CD4-positive, alpha-beta T cell treated with Interferon alpha-2 for 1 hour (primary cell): ENCODE measurements around the gene ZNF487.
"Not testable (repeated sequence)": the region's sequence is repeated elsewhere in the genome, so short reads cannot be mapped to it uniquely, and the experiment has no call there.

ENCODE experiments used
- DNase-seq, 2 donors: peaks; one replicate each; pipeline ENCODE4 v3.0.0-alpha.2; 2020 to 2022

ZNF487 gene

DNA sequence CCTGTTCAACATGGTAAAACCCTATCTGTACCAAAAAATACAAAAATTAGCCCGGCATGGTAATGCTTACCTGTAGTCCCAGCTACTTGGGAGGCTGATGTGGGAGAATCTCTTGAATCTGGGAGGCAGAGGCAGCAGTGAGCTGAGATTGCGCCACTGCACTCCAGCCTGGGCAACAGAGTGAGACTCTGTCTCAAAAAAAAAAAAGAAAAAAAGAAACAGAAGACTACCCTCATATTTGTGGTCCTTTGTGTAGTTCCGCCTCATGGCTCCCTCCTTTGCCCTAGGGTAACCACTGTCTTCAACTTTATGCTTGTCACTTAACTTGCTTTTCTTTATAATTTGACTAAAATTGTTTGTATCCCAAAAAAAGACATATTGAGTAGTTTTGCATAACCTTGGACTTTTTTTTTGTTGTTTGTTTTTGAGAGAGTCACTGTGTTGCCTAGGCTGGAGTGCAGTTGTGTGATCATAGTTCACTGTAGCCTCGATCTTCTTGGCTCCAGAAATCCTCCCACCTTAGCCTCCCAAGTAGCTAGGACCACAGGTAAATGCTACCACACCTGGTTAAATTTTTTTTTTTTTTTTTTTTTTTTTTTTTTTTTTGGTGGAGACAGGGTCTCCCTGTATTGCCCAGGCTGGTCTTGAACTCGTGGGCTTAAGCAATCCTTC is 3.7 kb downstream of the ZNF487 start:
- DNase-seq = no peak

DNA sequence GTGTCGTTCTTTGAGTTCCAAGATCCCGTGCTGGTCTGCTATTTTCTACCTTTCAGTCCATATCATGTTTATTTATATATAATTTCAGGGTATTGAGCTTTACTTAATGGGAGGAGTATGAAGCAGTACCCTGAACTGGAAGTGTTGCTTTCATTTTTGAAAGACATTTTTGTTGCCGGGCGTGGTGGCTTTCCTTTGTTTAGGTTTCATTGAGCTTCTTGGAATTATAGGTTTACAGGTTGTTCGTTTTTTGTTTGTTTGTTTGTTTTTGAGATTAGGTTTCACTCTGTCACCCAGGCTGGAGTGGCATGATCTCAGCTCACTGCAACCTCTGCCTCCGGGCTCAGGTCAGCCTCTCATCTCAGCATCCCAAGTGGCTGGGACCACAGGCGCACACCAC is 7.4 kb downstream of the ZNF487 start:
- no peak for DNase-seq

DNA sequence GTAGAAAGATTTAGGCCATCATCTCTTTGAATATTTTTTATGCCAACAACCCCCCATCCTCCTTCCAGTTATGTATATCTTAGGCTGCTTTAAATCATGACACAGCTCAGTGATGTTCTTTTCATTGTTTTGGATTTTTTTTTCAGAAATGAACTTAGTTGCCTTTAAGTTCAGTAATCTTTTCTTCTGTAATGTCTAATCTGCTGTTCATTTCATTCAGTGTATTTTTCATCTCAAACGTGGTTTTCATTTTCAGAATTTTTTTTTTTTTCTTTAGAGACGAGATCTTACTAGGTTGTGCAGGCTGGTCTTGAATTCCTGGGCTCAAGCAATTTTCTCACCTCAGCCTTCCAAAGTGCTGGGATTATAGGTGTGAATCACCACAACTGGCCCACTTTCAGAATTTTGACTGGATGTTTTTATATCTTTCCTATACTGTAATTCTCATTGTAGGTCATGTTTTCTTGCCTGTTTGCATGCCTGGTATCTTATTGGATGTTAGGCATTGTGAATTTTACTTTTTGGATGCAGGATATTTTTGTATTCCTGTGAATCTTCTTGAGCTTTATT is 8.1 kb downstream of the ZNF487 start:
- DNase-seq = no peak

DNA sequence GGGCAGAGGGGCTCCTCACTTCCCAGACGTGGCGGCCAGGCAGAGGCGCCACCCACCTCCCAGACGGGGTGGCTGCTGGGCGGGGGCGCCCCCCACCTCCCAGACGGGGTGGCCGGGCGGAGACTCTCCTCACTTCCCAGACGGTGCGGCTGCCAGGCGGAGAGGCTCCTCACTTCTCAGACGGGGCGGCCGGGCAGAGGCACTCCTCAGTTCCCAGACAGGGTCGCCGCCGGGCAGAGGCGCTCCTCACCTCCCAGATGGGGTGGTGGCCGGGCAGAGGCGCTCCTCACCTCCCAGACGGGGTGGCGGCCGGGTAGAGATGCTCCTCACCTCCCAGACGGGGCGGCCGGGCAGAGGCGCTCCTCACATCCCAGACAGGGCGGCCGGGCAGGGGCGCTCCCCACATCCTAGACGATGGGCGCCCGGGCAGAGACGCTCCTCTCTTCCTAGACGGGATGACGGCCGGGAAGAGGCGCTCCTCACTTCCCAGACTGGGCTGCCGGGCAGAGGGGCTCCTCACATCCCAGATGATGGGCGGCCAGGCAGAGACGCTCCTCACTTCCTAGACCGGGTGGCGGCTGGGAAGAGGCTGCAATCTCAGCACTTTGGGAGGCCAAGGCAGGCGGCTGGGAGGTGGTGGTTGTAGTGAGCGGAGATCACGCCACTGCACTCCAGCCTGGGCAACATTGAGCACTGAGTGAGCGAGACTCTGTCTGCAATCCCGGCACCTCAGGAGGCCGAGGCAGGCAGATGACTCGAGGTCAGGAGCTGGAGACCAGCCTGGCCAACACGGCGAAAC is 9.5 kb downstream of the ZNF487 start:
- DNase-seq = not testable (repeated sequence)

DNA sequence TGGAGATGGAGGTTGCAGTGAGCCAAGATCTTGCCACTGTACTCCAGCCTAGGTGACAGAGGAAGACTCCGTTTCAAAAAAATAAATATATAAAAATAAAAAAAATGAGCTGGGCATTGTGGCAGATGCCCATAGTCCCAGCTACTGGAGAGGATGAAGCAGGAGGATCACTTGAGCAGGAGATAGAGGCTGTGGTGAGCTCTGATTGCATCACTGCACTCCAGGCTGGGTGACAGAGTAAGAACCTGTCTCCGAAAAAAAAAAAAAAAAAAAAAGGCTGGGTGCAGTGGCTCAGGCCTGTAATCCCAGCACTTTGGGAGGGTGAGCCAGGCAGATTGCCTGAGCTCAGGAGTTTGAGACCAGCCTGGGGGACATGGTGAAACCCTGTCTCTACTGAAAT is 11.8 kb downstream of the ZNF487 start:
- no peak for DNase-seq

DNA sequence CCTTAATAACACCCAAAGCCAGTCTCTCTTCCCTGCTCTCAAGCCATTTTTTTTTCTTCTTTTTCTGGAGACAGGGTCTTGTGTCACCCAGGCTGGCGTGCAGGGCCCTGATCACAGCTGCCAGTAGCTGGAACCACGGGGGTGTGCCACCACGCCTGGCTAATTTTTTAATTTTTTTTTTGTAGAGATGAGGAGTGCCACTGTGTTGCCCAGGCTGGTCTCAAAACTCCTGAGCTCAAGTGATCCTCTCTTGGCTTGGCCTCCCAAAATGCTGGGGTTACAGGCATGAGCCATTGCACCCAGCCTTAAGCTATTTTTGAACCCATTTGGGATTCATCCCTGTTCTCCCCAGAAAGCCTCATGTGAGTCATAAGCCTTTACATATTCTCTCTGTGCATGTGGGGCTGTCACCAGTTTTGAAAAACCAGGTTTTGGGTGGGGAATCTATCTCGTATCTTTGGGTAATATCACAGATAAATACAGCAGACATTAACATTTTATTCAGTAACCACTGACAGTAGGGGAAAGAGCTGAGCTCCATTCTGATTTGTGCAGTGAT is 15.5 kb downstream of the ZNF487 start:
- no peak for DNase-seq

DNA sequence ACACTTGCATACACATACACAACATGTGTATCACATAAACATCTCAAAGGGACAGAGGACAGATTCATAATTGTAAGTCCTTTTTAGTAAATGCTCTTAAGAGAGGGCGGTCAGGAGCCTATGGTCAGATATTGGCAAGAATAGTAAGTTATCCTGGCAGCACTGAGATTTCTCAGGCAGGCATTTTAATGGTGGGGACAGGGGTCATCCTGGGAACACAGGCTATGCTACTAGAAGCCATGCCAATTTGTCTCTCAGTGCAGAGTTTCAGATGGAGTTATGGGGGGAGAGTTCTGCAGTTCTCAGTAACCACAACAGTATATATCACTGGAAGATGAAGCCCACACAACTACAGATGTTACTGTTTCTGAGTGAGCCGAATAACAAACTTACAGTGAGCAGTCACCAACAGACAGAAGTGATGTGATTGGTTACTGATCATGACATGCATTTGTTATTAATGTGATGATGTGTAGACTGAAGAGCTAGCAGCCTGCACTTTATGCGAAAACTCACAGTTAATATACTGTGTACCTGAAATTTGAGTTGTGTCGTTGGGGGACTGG is 16.4 kb downstream of the ZNF487 start:
- no peak for DNase-seq

DNA sequence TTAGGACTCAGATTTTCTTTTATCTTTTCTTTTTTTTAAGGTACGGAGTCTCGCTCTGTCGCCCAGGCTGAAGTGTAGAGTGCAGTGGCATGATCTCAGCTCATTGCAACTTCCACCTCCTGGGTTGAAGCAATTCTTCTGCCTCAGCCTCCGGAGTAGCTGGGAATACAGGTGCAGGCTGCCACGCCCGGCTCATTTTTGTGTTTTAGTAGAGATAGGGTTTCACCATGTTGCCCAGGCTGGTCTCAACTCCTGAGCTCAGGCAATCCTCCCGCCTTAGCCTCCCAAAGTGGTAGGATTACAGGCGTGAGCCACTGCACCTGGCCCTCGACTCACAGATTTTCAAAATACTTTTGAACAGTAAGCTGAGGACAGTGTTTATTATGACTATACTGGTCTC is 17.1 kb downstream of the ZNF487 start:
- DNase-seq = not testable (repeated sequence)

DNA sequence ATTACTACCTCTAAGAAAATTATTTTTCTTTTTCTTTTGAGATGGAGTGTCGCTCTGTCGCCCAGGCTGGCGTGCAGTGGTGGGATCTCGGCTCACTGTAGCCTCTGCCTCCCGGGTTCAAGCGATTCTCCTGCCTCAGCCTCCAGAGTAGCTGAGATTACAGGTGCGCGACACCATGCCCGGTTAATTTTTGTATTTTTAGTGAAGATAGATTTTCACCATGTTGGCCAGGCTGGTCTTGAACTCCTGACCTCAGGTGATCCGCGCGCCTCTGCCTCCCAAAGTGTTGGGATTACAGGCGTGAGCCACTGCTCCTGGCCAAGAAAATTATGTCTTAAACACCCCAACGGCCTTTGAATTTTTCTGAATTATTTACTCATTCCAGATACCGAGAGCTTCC is 19.6 kb downstream of the ZNF487 start:
- not testable (repeated sequence) for DNase-seq

DNA sequence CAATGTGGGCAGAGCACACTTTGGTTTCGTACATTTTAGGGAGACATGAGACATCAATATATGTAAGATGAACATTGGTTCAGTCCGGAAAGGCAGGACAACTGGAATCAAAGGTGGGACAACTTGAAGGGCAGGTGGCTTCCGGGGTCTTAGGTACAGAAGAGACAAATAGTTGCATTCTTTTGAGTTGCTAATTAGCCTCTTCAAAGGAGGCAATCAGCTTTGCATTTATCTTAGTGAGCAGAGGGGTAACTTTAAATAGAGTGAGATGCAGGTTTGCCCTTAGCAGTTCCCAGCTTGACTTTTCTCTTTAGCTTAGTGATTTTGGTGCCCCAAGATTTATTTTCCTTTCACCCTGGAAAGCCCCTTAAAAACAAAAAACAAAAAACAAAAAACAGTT is 21.3 kb downstream of the ZNF487 start:
- DNase-seq = no peak

DNA sequence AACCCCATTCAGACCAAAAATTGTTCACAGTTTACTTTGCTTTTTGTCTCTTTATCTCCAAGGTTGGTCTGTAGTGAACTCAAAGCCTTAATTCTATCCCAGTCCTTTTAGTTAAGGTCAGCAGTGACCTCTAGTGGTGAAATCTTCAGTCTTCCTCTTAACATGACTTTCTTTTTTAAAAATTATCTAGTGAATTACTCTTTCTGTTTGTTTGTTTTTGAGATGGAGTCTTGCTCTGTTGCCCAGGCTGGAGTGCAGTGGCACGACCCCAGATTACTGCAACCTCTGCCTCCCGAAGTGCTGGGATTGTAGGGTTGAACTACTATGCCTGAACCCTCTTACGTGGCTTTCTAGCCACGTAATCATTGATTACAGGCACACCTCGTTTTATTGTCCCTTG is 25.0 kb downstream of the ZNF487 start:
- DNase-seq = peak in 1 of 2 donors; percentile 83

DNA sequence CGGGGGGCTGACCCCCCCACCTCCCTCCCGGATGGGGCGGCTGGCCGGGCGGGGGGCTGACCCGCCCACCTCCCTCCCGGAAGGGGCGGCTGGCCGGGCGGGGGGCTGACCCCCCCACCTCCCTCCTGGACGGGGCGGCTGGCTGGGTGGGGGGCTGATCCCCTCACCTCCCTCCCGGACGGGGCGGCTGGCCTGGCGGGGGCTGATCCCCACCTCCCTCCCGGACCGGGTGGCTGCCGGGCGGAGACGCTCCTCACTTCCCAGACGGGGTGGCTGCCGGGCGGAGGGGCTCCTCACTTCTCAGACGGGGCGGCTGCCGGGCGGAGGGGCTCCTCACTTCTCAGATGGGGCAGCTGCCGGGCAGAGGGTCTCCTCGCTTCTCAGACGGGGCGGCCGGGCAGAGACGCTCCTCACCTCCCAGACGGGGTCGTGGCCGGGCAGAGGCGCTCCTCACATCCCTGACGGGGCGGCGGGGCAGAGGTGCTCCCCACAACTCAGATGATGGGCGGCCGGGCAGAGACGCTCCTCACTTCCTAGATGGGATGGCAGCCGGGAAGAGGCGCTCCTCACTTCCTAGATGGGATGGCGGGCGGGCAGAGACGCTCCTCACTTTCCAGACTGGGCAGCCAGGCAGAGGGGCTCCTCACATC is 28.3 kb downstream of the ZNF487 start:
- DNase-seq = not testable (repeated sequence)

DNA sequence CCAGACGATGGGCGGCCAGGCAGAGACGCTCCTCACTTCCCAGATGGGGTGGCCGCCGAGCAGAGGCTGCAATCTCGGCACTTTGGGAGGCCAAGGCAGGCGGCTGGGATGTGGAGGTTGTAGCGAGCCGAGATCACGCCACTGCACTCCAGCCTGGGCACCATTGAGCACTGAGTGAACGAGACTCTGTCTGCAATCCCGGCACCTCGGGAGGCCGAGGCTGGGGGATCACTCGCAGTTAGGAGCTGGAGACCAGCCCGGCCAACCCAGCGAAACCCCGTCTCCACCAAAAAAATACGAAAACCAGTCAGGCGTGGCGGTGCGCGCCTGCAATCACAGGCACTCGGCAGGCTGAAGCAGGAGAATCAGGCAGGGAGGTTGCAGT is 28.8 kb downstream of the ZNF487 start:
- DNase-seq = not testable (repeated sequence)

DNA sequence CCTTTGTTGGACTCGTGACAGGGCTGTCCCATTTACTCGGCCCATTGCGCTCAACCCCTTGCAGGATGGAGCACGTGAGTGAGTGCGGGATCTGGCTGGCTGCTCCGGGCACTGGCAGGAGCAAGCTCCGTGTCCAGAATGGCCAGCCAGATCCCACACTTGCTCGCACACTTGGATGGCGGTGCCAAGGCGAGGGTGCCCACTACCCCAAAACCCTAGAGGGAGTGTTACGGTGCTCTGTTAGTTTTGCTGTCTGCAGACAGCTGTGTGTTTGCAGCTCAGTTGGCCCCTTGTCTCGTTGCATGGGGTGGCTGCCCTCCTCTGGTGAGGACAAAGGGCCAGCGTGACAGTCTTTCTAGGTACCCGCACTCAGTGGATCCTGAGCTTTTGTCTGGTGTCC is 34.2 kb downstream of the ZNF487 start:
- no peak for DNase-seq

DNA sequence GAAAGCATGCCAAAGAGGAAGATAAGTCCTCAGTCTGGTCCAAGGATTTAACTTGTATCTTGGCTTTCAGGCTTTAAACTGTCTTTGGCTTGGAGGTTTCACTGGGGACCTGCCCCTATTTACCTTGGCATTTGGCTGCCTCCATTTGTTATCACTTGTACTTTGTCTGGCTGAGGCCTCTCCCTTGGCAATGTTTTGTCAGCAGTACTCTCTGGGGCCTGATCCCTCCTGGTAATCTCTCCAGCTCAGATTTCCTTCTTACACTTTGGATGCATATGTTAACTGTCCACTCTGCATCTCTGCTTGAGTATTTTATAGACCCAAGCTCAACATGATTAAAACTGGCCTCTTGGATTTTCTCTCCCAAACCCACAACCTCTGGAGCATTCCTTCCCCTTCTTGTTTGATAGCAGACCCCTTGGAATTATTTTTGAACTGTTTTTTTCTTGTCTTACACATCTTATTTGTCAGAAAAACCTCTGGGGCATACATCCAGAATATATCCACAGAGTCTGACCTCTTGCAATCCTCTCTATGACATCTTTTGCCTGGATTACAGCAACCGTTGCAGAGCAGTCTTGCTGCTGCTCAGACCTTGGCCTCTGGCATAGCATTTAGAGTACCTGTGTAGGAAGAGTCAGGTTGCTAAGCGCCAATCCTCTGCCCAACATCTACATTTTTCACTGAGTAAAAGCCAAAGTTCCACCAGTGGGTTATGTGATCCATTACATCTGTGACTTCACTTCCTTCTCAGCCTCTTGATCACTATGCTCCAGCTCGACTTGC is 35.2 kb downstream of the ZNF487 start:
- DNase-seq = no peak

DNA sequence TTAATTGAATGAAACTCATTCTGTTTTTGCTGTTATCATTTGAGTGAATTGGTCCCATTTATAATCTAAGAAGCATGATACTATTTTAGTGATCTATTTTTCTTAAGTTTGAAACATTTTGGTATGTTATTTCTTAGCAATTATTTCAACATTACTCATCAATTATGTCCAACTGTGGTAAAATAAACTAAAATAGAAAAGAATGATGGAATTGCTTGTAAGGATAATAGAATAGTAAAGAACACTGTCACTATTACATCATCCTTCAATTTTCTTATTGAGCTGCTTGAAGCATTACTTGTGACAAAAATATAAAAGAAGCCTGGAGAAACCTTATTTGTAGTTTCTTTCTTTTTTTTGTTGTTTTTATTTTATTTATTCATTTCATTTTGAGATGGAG is 42.4 kb downstream of the ZNF487 start:
- no peak for DNase-seq

DNA sequence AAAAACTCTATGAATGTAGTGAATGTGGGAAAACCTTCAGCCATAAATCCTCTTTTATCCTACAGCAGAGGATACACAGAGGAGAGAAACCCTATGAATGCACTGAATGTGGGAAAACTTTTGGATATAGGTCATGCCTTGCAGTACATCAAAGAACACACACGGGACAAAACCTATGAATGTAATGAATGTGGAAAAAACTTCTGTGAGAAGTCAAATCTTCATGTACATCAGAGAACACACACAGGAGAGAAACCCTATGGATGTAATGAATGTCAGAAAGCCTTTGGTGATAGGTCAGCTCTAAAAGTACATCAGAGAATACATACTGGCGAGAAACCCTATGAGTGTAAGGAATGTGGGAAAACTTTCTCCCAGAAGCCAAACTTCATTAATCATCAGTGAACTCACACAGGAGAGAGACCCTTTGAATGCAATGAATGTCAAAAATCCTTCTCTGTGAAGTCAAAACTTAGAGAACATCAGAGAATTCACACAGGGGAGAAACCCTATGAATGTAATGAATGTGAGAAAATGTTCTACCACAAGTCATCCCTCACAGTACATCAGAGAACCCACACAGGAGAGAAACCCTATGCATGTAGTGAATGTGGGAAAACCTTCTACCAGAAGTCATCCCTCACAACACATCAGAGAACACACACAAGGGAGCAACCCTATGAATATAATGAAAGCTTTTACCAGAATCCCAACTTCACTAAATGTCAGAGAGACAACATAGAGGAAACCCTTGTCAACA is 45.6 kb downstream of the ZNF487 start:
- no peak for DNase-seq

DNA sequence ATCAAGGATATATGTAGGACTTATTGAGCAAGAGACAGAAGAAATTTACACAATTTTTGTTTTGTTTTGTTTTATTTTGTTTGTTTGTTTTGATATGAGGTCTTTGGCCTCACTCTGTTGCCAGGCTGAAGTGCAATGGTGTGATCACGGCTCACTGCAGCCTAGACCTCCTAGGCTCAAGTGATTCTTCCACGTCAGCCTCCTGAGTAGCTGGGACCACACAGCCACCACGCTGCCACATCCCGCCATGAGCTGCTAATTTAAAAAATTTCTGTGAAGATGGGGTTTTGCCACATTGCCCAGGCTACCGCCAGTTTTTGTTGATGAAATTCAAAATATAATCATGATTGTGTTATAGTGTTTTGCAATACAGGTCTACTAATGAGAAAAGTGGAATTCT is 54.9 kb downstream of the ZNF487 start:
- DNase-seq = no peak

DNA sequence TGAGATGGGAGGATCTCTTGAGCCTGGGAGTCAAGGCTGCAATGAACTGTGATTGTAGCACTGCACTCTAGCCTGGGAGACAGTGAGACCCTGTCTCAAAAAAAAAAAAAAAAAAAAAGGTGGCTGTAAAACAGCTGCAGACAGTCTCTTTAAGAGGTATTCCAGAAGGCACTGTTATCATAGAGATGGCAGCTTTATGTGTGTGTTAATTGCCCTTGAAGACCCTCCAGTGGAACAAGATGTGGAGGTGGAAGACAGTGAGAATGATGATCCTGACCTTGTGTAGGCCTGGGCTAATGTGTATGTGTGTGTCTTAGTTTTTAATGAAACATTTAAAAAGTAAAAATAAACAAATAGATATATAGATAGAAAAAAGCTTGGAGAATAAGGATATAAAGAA is 66.0 kb downstream of the ZNF487 start:
- no peak for DNase-seq

DNA sequence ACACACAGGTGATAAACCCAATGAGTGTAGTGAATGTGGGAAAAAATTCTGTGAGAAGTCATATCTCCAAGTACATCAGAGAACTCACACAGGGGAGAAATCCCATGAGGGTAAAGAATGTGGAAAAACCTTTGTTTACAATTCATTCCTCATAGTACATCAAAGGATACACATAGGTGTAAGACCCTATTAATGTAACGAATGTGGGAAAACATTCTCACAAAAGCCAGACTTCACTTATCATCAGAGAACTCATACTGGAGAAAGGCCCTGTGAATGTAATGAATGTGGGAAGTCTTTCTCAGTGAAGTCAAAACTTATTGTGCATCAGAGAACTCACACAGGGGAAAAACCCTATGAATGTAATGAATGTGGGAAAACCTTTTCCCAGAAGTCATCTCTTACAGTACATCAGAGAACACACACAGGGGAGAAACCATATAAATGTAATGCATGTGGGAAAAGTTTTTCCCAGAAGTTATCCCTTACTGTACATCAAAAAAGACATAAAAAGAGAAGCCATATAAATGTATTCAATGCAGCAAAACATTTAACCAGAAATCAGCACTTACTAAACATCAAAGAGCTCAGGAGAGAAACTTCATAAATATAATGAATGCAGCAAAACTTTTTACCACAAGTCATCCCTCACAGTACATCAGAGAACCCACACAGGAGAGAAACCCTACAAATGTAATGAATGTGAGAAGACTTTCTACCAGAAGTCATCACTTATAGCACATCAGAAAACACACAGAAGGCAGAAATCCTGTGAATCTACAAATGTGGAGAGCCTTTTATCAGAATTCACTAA is 87.7 kb downstream of the ZNF487 start:
- DNase-seq = no peak
